ENCODE data around the gene TNFRSF4. TPM values are rescaled to one million over a fixed set of nuclear protein-coding genes. Genes with fewer than 3 reads are reported as not detected.

Gene TNFRSF4
- total and polyA plus RNA-seq, 10 of the 15 experiments (the other 5 are each of a cell fraction or from before 2014, with no cell fraction given): 0.05 to 7.3 (median 2.5) TPM; not detected in 1

- 0 out of 2 replicates have a peak, but pooled peaks have one; percentile 56 for TF ChIP-seq TCF3 (IDR thresholded peaks at IDR 0.05; ENCODE audit: borderline replicate concordance, insufficient read depth, low read depth, low read length)
- peak; percentile 50 for TF ChIP-seq MEF2B (IDR thresholded peaks at IDR 0.05; ENCODE audit: partially characterized antibody, poor library complexity, severe bottlenecking)
- 0 out of 2 replicates have a peak, but pooled peaks have one; percentile 9 for TF ChIP-seq IRF5 (IDR thresholded peaks at IDR 0.05; ENCODE audit: borderline replicate concordance)
- no peak for TF ChIP-seq MEF2A (IDR thresholded peaks at IDR 0.05; ENCODE audit: insufficient read depth, low read depth, low read length)
- TF ChIP-seq DPF2 (IDR thresholded peaks at IDR 0.05): peak; percentile 82; the same call in 1 of the 2 replicates
- TF ChIP-seq ETV6 (conservative IDR thresholded peaks at IDR 0.05 in 1 of 2, IDR thresholded peaks at IDR 0.05 in 1 of 2; ENCODE audit: borderline replicate concordance in 1 of 2, low read depth in 1 of 2): 0 out of 4 replicates have a peak, but pooled peaks of 1 of the 2 experiments have one; percentile 19
- peak; percentile 32; the same call in 1 of the 2 replicates for TF ChIP-seq SPI1 (IDR thresholded peaks at IDR 0.05; ENCODE audit: borderline replicate concordance, insufficient read depth, low read depth, low read length)
- TF ChIP-seq BACH1 (IDR thresholded peaks at IDR 0.05; ENCODE audit: borderline replicate concordance): 0 out of 2 replicates have a peak, but pooled peaks have one; percentile 50
- TF ChIP-seq, protein P1, sequence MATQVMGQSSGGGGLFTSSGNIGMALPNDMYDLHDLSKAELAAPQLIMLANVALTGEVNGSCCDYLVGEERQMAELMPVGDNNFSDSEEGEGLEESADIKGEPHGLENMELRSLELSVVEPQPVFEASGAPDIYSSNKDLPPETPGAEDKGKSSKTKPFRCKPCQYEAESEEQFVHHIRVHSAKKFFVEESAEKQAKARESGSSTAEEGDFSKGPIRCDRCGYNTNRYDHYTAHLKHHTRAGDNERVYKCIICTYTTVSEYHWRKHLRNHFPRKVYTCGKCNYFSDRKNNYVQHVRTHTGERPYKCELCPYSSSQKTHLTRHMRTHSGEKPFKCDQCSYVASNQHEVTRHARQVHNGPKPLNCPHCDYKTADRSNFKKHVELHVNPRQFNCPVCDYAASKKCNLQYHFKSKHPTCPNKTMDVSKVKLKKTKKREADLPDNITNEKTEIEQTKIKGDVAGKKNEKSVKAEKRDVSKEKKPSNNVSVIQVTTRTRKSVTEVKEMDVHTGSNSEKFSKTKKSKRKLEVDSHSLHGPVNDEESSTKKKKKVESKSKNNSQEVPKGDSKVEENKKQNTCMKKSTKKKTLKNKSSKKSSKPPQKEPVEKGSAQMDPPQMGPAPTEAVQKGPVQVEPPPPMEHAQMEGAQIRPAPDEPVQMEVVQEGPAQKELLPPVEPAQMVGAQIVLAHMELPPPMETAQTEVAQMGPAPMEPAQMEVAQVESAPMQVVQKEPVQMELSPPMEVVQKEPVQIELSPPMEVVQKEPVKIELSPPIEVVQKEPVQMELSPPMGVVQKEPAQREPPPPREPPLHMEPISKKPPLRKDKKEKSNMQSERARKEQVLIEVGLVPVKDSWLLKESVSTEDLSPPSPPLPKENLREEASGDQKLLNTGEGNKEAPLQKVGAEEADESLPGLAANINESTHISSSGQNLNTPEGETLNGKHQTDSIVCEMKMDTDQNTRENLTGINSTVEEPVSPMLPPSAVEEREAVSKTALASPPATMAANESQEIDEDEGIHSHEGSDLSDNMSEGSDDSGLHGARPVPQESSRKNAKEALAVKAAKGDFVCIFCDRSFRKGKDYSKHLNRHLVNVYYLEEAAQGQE (IDR thresholded peaks at IDR 0.05; ENCODE audit: low read depth, low read length): peak; percentile 46; the same call in 1 of the 2 replicates
Measured at GRCh38 chr1:1212780-1213344, 1.1 kb downstream of the TNFRSF4 start (continued).
